SK-N-SH treated with all-trans-retinoic acid at 6 μM for 48 hours (cell line): ENCODE data around the gene INPP4B.

ENCODE experiments used
- BACH2 ChIP-seq: fragments of 250-450 bp; sonication (Bioruptor Pico); IDR thresholded peaks from 2 replicates; pipeline ENCODE4 v1.9.0; 2021; ENCODE audit warnings: mild to moderate bottlenecking, borderline replicate concordance
- GLIS3 ChIP-seq: fragments of 250-450 bp; sonication (Bioruptor Pico); IDR thresholded peaks from 2 replicates; pipeline ENCODE4 v1.5.0; 2020; ENCODE audit warnings: mild to moderate bottlenecking, moderate library complexity
- ISL1 ChIP-seq: fragments of 250-450 bp; sonication (Bioruptor Pico); IDR thresholded peaks from 2 replicates; pipeline ENCODE4 v2.1.2; 2022; ENCODE audit warnings: mild to moderate bottlenecking, moderate library complexity
- OSR1 ChIP-seq: fragments of 250-450 bp; sonication (Bioruptor Pico); IDR thresholded peaks from 2 replicates; pipeline ENCODE4 v1.8.0; 2022; ENCODE audit warnings: moderate library complexity, mild to moderate bottlenecking, inconsistent platforms
- PATZ1 ChIP-seq: fragments of 250-450 bp; sonication (Bioruptor Pico); IDR thresholded peaks from 2 replicates; pipeline ENCODE4 v1.8.0; 2020; ENCODE audit warnings: mild to moderate bottlenecking, moderate library complexity, borderline replicate concordance
- SNAI2 ChIP-seq: fragments of 250-450 bp; sonication (Bioruptor Pico); IDR thresholded peaks from 2 replicates; pipeline ENCODE4 v1.5.0; 2020; ENCODE audit warnings: mild to moderate bottlenecking, moderate library complexity
- TCF4 ChIP-seq: fragments of 250-450 bp; sonication (Bioruptor Pico); IDR thresholded peaks from 2 replicates; pipeline ENCODE4 v1.8.0; 2021; ENCODE audit warnings: mild to moderate bottlenecking, moderate library complexity, borderline replicate concordance
- ZNF70 ChIP-seq: fragments of 450-650 bp; formaldehyde crosslinking; IDR thresholded peaks from 2 replicates; pipeline ENCODE4 v1.5.0; 2020; ENCODE audit warnings: mild to moderate bottlenecking, moderate library complexity
- TF ChIP-seq, protein P1 (sequence below): fragments of 250-450 bp; sonication (Bioruptor Pico); IDR thresholded peaks from 2 replicates; pipeline ENCODE4 v1.5.1; 2020; ENCODE audit warnings: low read depth, mild to moderate bottlenecking, moderate library complexity
- TF ChIP-seq, protein P2 (sequence below): fragments of 250-450 bp; sonication (Bioruptor Pico); IDR thresholded peaks from 2 replicates; pipeline ENCODE4 v1.5.1; 2021; ENCODE audit warnings: mild to moderate bottlenecking, moderate library complexity
- TF ChIP-seq, protein P3 (sequence below): fragments of 250-450 bp; sonication (Bioruptor Pico); IDR thresholded peaks from 2 replicates; pipeline ENCODE4 v1.5.0; 2020; ENCODE audit warnings: mild to moderate bottlenecking, moderate library complexity

DNA sequence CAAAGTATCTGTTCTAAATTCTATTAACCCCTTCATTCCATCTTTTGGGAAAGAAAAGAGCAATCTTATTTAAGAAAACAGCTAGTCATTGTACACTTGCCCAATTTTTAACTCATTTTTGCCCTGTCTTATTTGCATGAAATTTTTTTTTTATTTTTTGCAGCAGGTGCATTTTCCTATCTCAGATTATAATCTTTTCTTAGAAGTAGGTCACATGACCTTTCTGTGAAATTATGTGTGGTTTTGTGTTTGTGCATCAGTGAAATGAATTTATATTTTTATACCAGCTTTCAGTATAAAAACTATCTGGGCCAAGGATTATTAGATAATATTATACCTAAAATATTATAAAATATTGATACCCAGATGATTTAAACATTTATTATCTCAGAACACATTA, 145.6 kb downstream of the INPP4B start:
- TF ChIP-seq, protein P1, sequence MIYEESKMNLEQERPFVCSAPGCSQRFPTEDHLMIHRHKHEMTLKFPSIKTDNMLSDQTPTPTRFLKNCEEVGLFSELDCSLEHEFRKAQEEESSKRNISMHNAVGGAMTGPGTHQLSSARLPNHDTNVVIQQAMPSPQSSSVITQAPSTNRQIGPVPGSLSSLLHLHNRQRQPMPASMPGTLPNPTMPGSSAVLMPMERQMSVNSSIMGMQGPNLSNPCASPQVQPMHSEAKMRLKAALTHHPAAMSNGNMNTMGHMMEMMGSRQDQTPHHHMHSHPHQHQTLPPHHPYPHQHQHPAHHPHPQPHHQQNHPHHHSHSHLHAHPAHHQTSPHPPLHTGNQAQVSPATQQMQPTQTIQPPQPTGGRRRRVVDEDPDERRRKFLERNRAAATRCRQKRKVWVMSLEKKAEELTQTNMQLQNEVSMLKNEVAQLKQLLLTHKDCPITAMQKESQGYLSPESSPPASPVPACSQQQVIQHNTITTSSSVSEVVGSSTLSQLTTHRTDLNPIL (CRISPR knock-in tag) = no peak
- no peak for TF ChIP-seq GLIS3 (CRISPR knock-in tag)
- no peak for TF ChIP-seq ISL1 (CRISPR knock-in tag)
- TF ChIP-seq, protein P2, sequence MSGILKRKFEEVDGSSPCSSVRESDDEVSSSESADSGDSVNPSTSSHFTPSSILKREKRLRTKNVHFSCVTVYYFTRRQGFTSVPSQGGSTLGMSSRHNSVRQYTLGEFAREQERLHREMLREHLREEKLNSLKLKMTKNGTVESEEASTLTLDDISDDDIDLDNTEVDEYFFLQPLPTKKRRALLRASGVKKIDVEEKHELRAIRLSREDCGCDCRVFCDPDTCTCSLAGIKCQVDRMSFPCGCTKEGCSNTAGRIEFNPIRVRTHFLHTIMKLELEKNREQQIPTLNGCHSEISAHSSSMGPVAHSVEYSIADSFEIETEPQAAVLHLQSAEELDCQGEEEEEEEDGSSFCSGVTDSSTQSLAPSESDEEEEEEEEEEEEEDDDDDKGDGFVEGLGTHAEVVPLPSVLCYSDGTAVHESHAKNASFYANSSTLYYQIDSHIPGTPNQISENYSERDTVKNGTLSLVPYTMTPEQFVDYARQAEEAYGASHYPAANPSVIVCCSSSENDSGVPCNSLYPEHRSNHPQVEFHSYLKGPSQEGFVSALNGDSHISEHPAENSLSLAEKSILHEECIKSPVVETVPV = no peak
- no peak for TF ChIP-seq SNAI2
- no peak for TF ChIP-seq OSR1
- TF ChIP-seq ZNF70 (CRISPR knock-in tag) = no peak
- TF ChIP-seq, protein P3, sequence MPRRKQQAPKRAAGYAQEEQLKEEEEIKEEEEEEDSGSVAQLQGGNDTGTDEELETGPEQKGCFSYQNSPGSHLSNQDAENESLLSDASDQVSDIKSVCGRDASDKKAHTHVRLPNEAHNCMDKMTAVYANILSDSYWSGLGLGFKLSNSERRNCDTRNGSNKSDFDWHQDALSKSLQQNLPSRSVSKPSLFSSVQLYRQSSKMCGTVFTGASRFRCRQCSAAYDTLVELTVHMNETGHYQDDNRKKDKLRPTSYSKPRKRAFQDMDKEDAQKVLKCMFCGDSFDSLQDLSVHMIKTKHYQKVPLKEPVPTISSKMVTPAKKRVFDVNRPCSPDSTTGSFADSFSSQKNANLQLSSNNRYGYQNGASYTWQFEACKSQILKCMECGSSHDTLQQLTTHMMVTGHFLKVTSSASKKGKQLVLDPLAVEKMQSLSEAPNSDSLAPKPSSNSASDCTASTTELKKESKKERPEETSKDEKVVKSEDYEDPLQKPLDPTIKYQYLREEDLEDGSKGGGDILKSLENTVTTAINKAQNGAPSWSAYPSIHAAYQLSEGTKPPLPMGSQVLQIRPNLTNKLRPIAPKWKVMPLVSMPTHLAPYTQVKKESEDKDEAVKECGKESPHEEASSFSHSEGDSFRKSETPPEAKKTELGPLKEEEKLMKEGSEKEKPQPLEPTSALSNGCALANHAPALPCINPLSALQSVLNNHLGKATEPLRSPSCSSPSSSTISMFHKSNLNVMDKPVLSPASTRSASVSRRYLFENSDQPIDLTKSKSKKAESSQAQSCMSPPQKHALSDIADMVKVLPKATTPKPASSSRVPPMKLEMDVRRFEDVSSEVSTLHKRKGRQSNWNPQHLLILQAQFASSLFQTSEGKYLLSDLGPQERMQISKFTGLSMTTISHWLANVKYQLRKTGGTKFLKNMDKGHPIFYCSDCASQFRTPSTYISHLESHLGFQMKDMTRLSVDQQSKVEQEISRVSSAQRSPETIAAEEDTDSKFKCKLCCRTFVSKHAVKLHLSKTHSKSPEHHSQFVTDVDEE = no peak
- no peak for TF ChIP-seq PATZ1 (CRISPR knock-in tag)
- TF ChIP-seq TCF4 (CRISPR knock-in tag) = no peak
- no peak for TF ChIP-seq BACH2 (CRISPR knock-in tag)
